Endothelial cell of umbilical vein (primary cell): ENCODE results near the gene APOD. TPM values are rescaled to one million over a fixed set of nuclear protein-coding genes. Genes with fewer than 3 reads are reported as not detected.

ENCODE experiments used
- BruUV-seq: library from RNA; stranded (reverse); fragments of 400-500 nt; replicated peaks from 2 replicates; lab custom pipeline; 2021; lab: Mats Ljungman, UMichigan
- CTCF ChIA-PET: fragments of 300-600, 350-600 bp; sonication (Branson Sonifier 250); formaldehyde crosslinking; loops from one replicate; lab custom pipeline; 2021; ENCODE audit warnings: antibody characterized with exemption, inconsistent platforms; lab: Charles Lee
- POLR2A ChIA-PET: fragments of 300-600, 350-600 bp; sonication (Branson Sonifier 250); formaldehyde crosslinking; loops from one replicate; lab custom pipeline; 2021; ENCODE audit warnings: antibody characterized with exemption, inconsistent platforms; lab: Charles Lee
- DNase-seq: peaks from one replicate; pipeline ENCODE4 v3.0.0-alpha.2; 2011; ENCODE audit warnings: low read depth, low spot score
- FAIRE-seq: peaks from 2 replicates; lab custom pipeline; 2011; peaks lifted over from hg19 to GRCh38; lab: Jason Lieb, UNC
- H2AFZ ChIP-seq: 2 replicates; pipeline ENCODE4 v1.6.0; 2012; ENCODE audit warnings: low read depth, low read length, control low read depth, inconsistent platforms
- H3K27ac ChIP-seq: 2 replicates; pipeline ENCODE4 v1.5.1; 2011; ENCODE audit warnings: low read depth, mild to moderate bottlenecking, control low read depth, low read length, moderate library complexity; ENCODE audit not compliant: insufficient read depth
- H3K27me3 ChIP-seq, 2 experiments: 2 replicates each; pipeline versions ENCODE4 v1.6.0 to v1.6.1; 2011; ENCODE audit warnings: low read length in 2 of 2, mixed read lengths in 1 of 2; ENCODE audit not compliant: control insufficient read depth in 2 of 2, insufficient read depth in 2 of 2
- H3K36me3 ChIP-seq, 2 experiments: 2 replicates in 1 of 2; 3 replicates in 1 of 2; pipeline ENCODE4 v1.5.1; 2011; ENCODE audit warnings: low read length in 2 of 2, mild to moderate bottlenecking in 1 of 2, moderate library complexity in 1 of 2; ENCODE audit not compliant: control insufficient read depth in 2 of 2, insufficient read depth in 2 of 2; ENCODE audit errors: extremely low read depth in 1 of 2
- H3K4me1 ChIP-seq: 3 replicates; pipeline ENCODE4 v1.5.1; 2011; ENCODE audit warnings: mild to moderate bottlenecking, low read length; ENCODE audit not compliant: control insufficient read depth, insufficient read depth; ENCODE audit errors: extremely low read depth
- H3K4me2 ChIP-seq: 2 replicates; pipeline ENCODE4 v1.6.1; 2011; ENCODE audit warnings: low read length, control low read depth, mixed read lengths; ENCODE audit not compliant: insufficient read depth
- H3K4me3 ChIP-seq, 3 experiments: fragments of 200-600 bp in 1 of 3; sonication (generic), shearing (Covaris generic) in 1 of 3; replicated peaks in 1 of 3; 2 replicates each; pipeline ENCODE4 v1.5.1; 2011 to 2016; ENCODE audit warnings: control low read depth in 3 of 3, low read length in 3 of 3, mild to moderate bottlenecking in 2 of 3, inconsistent platforms in 1 of 3, low read depth in 1 of 3, moderate library complexity in 1 of 3; ENCODE audit not compliant: insufficient read depth in 1 of 3
- H3K79me2 ChIP-seq: 2 replicates; pipeline ENCODE4 v1.6.0; 2012; ENCODE audit warnings: low read length, inconsistent platforms; ENCODE audit not compliant: control insufficient read depth, insufficient read depth
- H3K9ac ChIP-seq: replicated peaks from 2 replicates; pipeline ENCODE3; 2011; ENCODE audit warnings: low read length, control low read depth; ENCODE audit not compliant: insufficient read depth; ENCODE audit errors: extremely low read depth
- H3K9me1 ChIP-seq: replicated peaks from 3 replicates; pipeline ENCODE4 v1.6.0; 2011; ENCODE audit warnings: mild to moderate bottlenecking, low read length; ENCODE audit not compliant: control insufficient read depth, insufficient read depth; ENCODE audit errors: extremely low read depth
- H3K9me3 ChIP-seq: replicated peaks from 2 replicates; pipeline ENCODE4 v1.5.1; 2012; ENCODE audit warnings: low read length, inconsistent platforms; ENCODE audit not compliant: control insufficient read depth, insufficient read depth
- H4K20me1 ChIP-seq: replicated peaks from 2 replicates; pipeline ENCODE3; 2011; ENCODE audit warnings: mild to moderate bottlenecking, low read length; ENCODE audit not compliant: control insufficient read depth, insufficient read depth; ENCODE audit errors: extremely low read depth
- CTCF ChIP-seq, 2 donors: IDR thresholded peaks; 1 replicate in 1 of 2; 2 replicates in 1 of 2; pipeline ENCODE4 v1.5.1; 2011; ENCODE audit warnings: low read length in 2 of 2, mild to moderate bottlenecking in 2 of 2, moderate library complexity in 2 of 2, control low read depth in 1 of 2, inconsistent platforms in 1 of 2, low read depth in 1 of 2; ENCODE audit not compliant: insufficient read depth in 1 of 2; ENCODE audit errors: extremely low read depth in 1 of 2
- EZH2 ChIP-seq: IDR thresholded peaks from 2 replicates; pipeline ENCODE4 v1.6.1; 2012; ENCODE audit warnings: borderline replicate concordance, low read depth, mild to moderate bottlenecking, moderate library complexity, low read length, inconsistent platforms; ENCODE audit not compliant: severe bottlenecking
- FOS ChIP-seq: IDR thresholded peaks from 2 replicates; pipeline ENCODE4 v1.6.1; 2011; ENCODE audit warnings: mild to moderate bottlenecking, low read length, moderate library complexity, borderline replicate concordance; ENCODE audit not compliant: insufficient read depth
- GATA2 ChIP-seq: IDR thresholded peaks from 2 replicates; pipeline ENCODE4 v1.7.0; 2011; ENCODE audit warnings: low read depth, mild to moderate bottlenecking, moderate library complexity, mixed read lengths, low read length; ENCODE audit not compliant: insufficient read length, insufficient read depth
- JUN ChIP-seq: IDR thresholded peaks from 2 replicates; pipeline ENCODE4 v1.6.1; 2011; ENCODE audit warnings: borderline replicate concordance, low read depth; ENCODE audit not compliant: insufficient read length, insufficient read depth
- MYC ChIP-seq: IDR thresholded peaks from one replicate; pipeline ENCODE4 v1.6.1; 2011; ENCODE audit warnings: mild to moderate bottlenecking, low read depth, low read length
- POLR2A ChIP-seq: IDR thresholded peaks from 2 replicates; pipeline ENCODE4 v1.6.1; 2012; ENCODE audit warnings: low read depth, mild to moderate bottlenecking, control low read depth, low read length
- POLR2AphosphoS5 ChIP-seq: IDR thresholded peaks from 2 replicates; pipeline ENCODE4 v1.6.1; 2012; ENCODE audit warnings: low read depth, mild to moderate bottlenecking, control low read depth, low read length, moderate library complexity; ENCODE audit not compliant: insufficient read depth
- dilution Hi-C: fragments of 300-500 bp; cut with MboI; formaldehyde crosslinking; loops from one replicate; pipeline ENCODE4 v1.15.0; 2019; ENCODE audit warnings: low sequenced_read_pairs; ENCODE audit not compliant: extremely low pct_ligation_motif_present
- intact Hi-C: fragments of 100-400 bp; cut with micrococcal nuclease; formaldehyde crosslinking; loops from one replicate; pipeline ENCODE4 v1.10.0; 2022
- polyA plus RNA-seq, 4 experiments: library from polyadenylated mRNA; depleted of rRNA in 3 of 4; stranded (reverse) in 3 of 4; unstranded in 1 of 4; fragments of >200 nt; gene quantifications; 2 replicates each; pipeline versions ENCODE4 v1.2.1 to v1.2.3, GENCODE V29; 2011 to 2012; ENCODE audit warnings: missing spikeins in 1 of 4
- total RNA-seq: library from RNA; stranded (reverse); gene quantifications from 2 replicates; pipeline ENCODE4 v1.2.3, GENCODE V29; 2021
- TF ChIP-seq, protein P1 (sequence below): IDR thresholded peaks from 2 replicates; pipeline ENCODE4 v1.6.1; 2011; ENCODE audit not compliant: insufficient read depth, insufficient read length

Gene APOD
- total and polyA plus RNA-seq, 2 donors (not counting 3 experiments of a cell fraction or from before 2014, with no cell fraction given) = 2.2 to 2.9 TPM

GRCh38 chr3:195566797-195567196 lies 16.9 kb downstream of the APOD start:
- intact Hi-C loops = no loop called here
- no peak overlapping the region for H3K4me2 ChIP-seq
- H3K36me3 ChIP-seq = no peaks in the 10 kb centered on the region
- no peak for FAIRE-seq
- no TSS peak for BruUV-seq
- peaks cover 3 to 9% of the 10 kb centered on the region in 2 experiments for H3K27me3 ChIP-seq
- no peak overlapping the region for H2AFZ ChIP-seq
- no peaks in the 10 kb centered on the region for H3K4me1 ChIP-seq
- H3K27ac ChIP-seq = no peak overlapping the region
- H3K79me2 ChIP-seq = no peaks in the 10 kb centered on the region
- H3K9ac ChIP-seq = no peak overlapping the region
- H3K9me3 ChIP-seq = no peaks in the 10 kb centered on the region
- dilution Hi-C loops = no loop called here
- POLR2A ChIA-PET = no interaction called here
- H4K20me1 ChIP-seq = no peaks in the 10 kb centered on the region
- CTCF ChIA-PET = interaction anchor here (1.5 kb wide), 1 partner anchor 12 kb away, joined by 4 read pairs; no protein-coding TSS in a partner anchor
- no peaks in the 10 kb centered on the region for H3K9me1 ChIP-seq
- no peak for DNase-seq
- no peak for TF ChIP-seq POLR2A
- no peak overlapping the region for H3K4me3 ChIP-seq

DNA sequence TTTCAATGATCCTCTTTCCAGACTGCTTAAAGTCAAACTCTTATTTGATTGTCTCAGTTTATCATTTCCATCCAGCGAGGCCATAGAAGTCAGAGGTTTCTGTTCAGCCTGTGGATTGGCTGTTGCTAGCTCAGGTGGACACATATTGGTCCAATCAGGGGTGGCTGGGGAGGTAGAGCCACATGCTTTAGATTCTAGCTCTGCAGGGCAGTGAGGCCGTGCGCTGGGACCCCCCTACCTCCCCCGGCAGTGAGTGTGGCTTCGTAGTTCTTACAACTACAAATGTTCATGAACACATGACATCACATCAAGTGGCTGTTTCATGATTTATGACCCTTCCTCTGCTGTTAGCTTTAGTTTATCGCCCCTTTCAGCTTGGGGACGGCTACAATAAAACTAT lies 18.0 kb downstream of the APOD start:
- CTCF ChIA-PET = no interaction called here
- BruUV-seq = no TSS peak
- POLR2A ChIA-PET = no interaction called here
- no peaks in the 10 kb centered on the region for H4K20me1 ChIP-seq
- TF ChIP-seq MYC (no peak), GATA2 (no peak), CTCF (IDR thresholded peaks at IDR 0.05; ENCODE audit: extremely low read depth in 1 of 2, insufficient read depth in 1 of 2, low read depth in 1 of 2, low read length in 2 of 2) (no peak), POLR2A (no peak), EZH2 (no peak), FOS (no peak), POLR2AphosphoS5 (no peak), JUN (no peak)
- TF ChIP-seq, protein P1, sequence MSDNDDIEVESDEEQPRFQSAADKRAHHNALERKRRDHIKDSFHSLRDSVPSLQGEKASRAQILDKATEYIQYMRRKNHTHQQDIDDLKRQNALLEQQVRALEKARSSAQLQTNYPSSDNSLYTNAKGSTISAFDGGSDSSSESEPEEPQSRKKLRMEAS = no peak
- no peak overlapping the region for H3K4me3 ChIP-seq
- no peaks in the 10 kb centered on the region for H3K4me1 ChIP-seq
- H2AFZ ChIP-seq = no peak overlapping the region
- H3K36me3 ChIP-seq = no peaks in the 10 kb centered on the region
- H3K27ac ChIP-seq = no peak overlapping the region
- H3K4me2 ChIP-seq = no peak overlapping the region
- FAIRE-seq = no peak
- no peak for DNase-seq
- no peak overlapping the region for H3K9ac ChIP-seq
- no peaks in the 10 kb centered on the region for H3K9me1 ChIP-seq
- dilution Hi-C loops = no loop called here
- H3K27me3 ChIP-seq = peaks cover 0 to 9% of the 10 kb centered on the region in 2 experiments
- H3K79me2 ChIP-seq = no peaks in the 10 kb centered on the region
- H3K9me3 ChIP-seq = no peaks in the 10 kb centered on the region
- intact Hi-C loops = no loop called here
